ENCODE data around the gene PAX7. TPM values are rescaled to one million over a fixed set of nuclear protein-coding genes. Genes with fewer than 3 reads are reported as not detected.
"Not testable (repeated sequence)": the region's sequence is repeated elsewhere in the genome, so short reads cannot be mapped to it uniquely, and the experiment has no call there.

Gene PAX7
- total RNA-seq: not detected

DNA sequence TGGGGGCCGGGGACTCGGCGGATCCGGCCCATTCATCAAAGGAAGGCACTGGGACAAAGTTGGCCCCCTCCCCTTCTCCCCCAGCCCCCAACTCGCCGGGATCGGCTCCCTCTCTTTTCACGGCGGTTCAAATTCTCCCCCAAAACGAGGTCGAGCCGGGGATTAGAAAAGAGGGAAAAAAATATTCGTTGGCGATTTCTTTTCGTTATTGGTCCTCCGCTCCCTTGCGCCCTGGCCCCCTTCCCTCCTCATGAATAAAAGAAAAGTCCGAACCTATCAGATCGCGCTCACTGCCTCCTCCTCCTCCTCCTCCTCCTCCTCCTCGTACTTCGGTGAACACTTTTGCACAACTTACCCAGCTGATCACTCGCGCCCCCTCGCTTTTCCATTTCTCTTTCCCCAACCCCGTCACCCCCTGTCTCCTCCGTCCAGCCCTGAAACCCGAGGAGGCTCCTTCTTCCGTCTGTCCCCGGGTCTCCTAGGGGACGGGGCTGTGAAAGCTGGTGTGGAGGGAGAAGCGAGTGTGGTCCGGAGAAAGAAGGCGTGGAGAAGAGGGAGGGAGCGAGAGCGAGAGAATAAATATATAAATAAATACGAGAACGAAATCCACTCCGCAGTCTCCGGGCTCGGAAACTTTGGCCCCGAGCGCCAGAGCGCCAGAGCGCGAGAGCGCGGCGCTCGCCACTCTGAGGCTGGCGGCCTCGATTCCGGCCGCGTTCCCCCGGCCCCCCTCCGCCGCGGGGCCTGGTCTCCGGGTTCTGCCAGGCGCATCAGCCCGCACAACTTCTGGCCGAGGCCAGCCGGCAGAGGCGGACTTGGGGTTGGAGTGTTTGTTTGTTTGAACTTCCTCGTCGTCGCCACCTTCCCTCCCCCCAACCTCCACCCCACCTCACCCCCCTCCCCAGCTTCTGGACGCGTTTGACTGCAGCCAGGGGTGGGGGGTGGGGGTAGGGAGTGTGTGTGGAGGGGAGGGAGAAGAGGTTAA is at the start of gene PAX7:
Gene PAX7 (plus strand): TSS at position 336 of the 985 bp plus-strand sequence. CDS start 758 bp downstream, outside the sequence.
- Histone ChIP-seq H3K27ac (no peak within 1 kb of the TSS), H3K36me3 (no peaks in the 10 kb centered on the region), H3K27me3 (peaks cover 0 to 93% of the 10 kb centered on the region in 2 donors), H3K9me3 (no peaks in the 10 kb centered on the region), H3K4me3 (peak within 1 kb of the TSS in 1 of 4 donors; percentile 26), H3K4me1 (peaks cover 0 to 22% (median 4%) of the 10 kb centered on the region in 4 donors)
- WGBS, 2 donors: 1 to 2% methylated on average over 70 of the region's 70 CpGs
- DNase-seq (ENCODE audit: low spot score in 2 of 2): no peak
- no peak for TF ChIP-seq EP300 (IDR thresholded peaks at IDR 0.05)
- TF ChIP-seq POLR2A (IDR thresholded peaks at IDR 0.05): no peak
- TF ChIP-seq, protein P1, sequence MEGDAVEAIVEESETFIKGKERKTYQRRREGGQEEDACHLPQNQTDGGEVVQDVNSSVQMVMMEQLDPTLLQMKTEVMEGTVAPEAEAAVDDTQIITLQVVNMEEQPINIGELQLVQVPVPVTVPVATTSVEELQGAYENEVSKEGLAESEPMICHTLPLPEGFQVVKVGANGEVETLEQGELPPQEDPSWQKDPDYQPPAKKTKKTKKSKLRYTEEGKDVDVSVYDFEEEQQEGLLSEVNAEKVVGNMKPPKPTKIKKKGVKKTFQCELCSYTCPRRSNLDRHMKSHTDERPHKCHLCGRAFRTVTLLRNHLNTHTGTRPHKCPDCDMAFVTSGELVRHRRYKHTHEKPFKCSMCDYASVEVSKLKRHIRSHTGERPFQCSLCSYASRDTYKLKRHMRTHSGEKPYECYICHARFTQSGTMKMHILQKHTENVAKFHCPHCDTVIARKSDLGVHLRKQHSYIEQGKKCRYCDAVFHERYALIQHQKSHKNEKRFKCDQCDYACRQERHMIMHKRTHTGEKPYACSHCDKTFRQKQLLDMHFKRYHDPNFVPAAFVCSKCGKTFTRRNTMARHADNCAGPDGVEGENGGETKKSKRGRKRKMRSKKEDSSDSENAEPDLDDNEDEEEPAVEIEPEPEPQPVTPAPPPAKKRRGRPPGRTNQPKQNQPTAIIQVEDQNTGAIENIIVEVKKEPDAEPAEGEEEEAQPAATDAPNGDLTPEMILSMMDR (IDR thresholded peaks at IDR 0.05): no peak

DNA sequence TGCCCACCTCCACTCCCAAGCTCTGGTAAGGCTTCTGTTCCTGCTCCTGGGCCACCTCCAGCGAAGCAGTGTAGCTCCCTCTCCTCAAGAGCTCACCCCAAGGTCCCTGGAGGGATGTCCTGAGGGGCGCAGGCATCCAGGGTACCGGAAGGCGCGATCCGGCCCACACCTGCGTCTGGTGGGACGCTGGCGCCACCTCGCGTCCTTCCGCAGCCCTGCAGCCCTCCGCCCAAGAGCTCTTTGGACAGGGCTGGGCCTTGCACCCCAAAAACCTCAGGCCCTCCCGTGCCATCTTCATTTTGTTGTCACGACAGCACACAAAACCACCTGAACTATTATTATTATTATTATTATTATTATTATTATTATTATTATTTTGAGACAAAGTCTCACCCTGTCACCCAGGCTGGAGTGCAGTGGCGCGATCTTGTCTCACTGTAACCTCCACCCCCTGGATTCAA is 49.2 kb upstream of the PAX7 start:
- Histone ChIP-seq H3K36me3 (no peaks in the 10 kb centered on the region), H3K9me3 (no peaks in the 10 kb centered on the region), H3K27me3 (peaks cover 0 to 14% of the 10 kb centered on the region in 2 donors), H3K27ac (no peak overlapping the region), H3K4me3 (no peak overlapping the region), H3K4me1 (peaks cover 0 to 25% (median 0%) of the 10 kb centered on the region in 4 donors)
- DNase-seq (ENCODE audit: low spot score in 2 of 2): peak in 1 of 2 donors; percentile 16
- TF ChIP-seq POLR2A (IDR thresholded peaks at IDR 0.05): no peak
- TF ChIP-seq EP300 (IDR thresholded peaks at IDR 0.05): no peak
- TF ChIP-seq, protein P1 (IDR thresholded peaks at IDR 0.05): peak; percentile 41 to 62 (median 53)
- WGBS, 2 donors: 18% methylated on average over 16 to 17 of the region's 17 CpGs

DNA sequence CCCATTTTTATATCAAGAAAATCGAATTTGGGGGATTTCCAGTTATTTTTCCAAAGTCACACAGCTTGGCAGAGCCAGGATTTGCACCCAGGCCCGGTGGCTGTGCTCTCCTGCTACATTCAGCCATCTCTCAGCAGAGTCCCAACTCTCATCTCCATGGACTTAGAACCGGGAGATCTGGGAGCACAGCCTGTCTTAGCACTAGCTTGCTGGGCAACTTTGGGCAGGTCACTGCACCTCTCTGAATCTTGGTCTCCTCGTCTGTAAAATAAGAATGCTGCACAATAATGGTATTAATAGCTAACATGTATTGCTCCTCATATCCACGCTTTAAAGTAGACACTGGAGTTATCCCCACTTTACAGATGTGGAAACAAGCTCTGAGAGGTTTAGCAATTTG is 47.8 kb upstream of the PAX7 start:
- no peaks in the 10 kb centered on the region for H3K9me3 ChIP-seq
- peaks cover 0 to 25% (median 0%) of the 10 kb centered on the region in 4 donors for H3K4me1 ChIP-seq
- no peak overlapping the region for H3K27ac ChIP-seq
- no peaks in the 10 kb centered on the region for H3K36me3 ChIP-seq
- TF ChIP-seq EP300 (IDR thresholded peaks at IDR 0.05) (no peak), POLR2A (IDR thresholded peaks at IDR 0.05) (no peak)
- TF ChIP-seq, protein P1 (IDR thresholded peaks at IDR 0.05): no peak
- WGBS, 2 donors: 59 to 67% methylated on average over 5 of the region's 5 CpGs
- DNase-seq (ENCODE audit: low spot score in 2 of 2): no peak
- peaks cover 0 to 14% of the 10 kb centered on the region in 2 donors for H3K27me3 ChIP-seq
- H3K4me3 ChIP-seq: no peak overlapping the region

DNA sequence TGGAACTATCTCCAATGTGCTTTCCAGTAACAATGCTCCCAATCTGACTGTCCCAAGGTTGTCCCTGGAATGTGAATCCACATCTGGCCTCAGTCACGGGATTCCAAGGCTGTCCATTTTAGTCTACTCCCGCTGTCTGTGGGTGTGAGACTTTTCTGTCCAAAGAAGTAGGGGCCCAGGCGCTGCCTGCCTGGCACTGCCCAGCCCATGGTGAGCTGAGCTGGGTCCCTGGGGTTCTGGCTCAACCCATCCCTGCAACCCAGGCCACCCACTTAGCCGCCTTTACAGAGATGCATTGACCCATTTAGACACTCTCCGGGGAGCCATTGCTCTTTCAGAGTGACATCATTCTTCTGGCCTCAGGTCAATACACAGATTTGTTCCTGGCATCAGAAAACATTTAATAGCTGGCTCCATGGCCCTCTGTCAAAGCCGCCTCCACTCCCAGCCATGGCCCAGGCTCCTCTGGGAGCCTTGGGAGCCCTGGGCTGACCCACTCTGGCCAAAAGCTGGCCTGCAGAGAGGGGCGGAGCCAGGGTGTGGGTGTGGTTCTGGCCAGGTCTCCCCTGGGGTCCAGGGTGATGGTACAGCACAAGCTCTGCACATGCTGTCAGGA is 47.2 kb upstream of the PAX7 start:
- DNase-seq (ENCODE audit: low spot score in 2 of 2): peak; percentile 28 to 30
- Histone ChIP-seq H3K4me1 (peaks cover 0 to 25% (median 0%) of the 10 kb centered on the region in 4 donors), H3K9me3 (no peaks in the 10 kb centered on the region), H3K4me3 (no peak overlapping the region), H3K36me3 (no peaks in the 10 kb centered on the region), H3K27me3 (peaks cover 0 to 14% of the 10 kb centered on the region in 2 donors), H3K27ac (no peak overlapping the region)
- TF ChIP-seq, protein P1 (IDR thresholded peaks at IDR 0.05): no peak
- TF ChIP-seq POLR2A (IDR thresholded peaks at IDR 0.05) (no peak), EP300 (IDR thresholded peaks at IDR 0.05) (peak in 1 of 2 donors; percentile 36)
- WGBS, 2 donors: 34 to 40% methylated on average over 6 to 7 of the region's 7 CpGs

DNA sequence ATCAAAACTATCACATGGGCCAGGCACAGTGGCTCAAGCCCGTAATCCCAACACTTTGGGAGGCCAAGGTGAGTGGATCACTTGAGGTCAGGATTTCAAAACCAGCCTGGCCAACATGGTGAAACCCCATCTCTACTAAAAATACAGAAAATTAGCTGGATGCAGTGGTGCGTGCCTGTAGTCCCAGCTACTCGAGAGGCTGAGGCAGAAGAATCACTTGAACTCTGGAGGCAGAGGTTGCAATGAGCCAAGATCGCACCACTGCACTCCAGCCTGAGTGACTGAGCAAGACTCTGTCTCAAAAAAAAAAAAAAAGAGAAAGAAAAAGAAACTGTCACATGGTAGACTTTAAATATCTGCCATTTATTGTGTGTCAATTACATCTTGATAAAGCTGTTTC is 44.6 kb upstream of the PAX7 start:
- not testable (repeated sequence) for H3K4me3 ChIP-seq; H3K36me3 ChIP-seq; DNase-seq (ENCODE audit: low spot score in 2 of 2); H3K9me3 ChIP-seq; H3K27ac ChIP-seq; H3K27me3 ChIP-seq
- H3K4me1 ChIP-seq: peaks cover 0 to 25% (median 0%) of the 10 kb centered on the region in 4 donors
- 74 to 86% methylated on average over 4 of the region's 4 CpGs for WGBS, 2 donors
